OCI-LY7 (cell line): ENCODE measurements around the gene TYW5.

ENCODE experiments used
- CTCF ChIP-seq: fragments of 200-600 bp; sonication (generic); conservative IDR thresholded peaks from 2 replicates; pipeline ENCODE4 v1.5.1; 2014; ENCODE audit warnings: mild to moderate bottlenecking, antibody characterized with exemption, low read length, moderate library complexity, mixed read lengths
- EZH2phosphoT487 ChIP-seq: fragments of 200-600 bp; sonication (generic); IDR thresholded peaks from 2 replicates; pipeline ENCODE4 v1.6.1; 2018; ENCODE audit warnings: low read depth, borderline replicate concordance, mild to moderate bottlenecking, mixed run types, antibody characterized with exemption, low read length, moderate library complexity, mixed read lengths

DNA sequence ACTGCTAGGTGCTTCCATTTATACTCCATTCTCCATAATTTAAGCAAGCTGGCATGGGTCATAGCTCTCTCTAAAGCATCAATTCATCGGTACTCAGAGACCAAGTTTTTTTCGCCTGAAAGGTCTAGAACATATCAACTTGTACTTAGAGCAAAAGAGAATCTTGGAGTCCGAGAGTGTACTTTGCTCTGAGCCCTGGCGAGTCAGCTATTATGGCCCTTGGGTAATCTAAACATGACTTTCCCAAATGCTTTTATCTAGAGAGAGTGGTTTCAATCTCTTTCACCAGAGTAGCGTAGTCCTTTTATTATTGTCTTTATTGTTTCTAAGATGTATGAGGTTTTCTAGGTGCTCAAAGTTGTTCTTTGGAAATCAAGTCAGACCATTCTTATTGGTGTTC is 34.5 kb upstream of the TYW5 start:
- TF ChIP-seq CTCF (no peak), EZH2phosphoT487 (no peak)
